Adipocyte (in vitro differentiated cells): Measurements from ENCODE around the gene DPEP2NB.

Experiments
- DNase-seq: peaks from one replicate; pipeline ENCODE4 v3.0.0-alpha.2; 2015; ENCODE audit warnings: low read depth
- H3K27me3 ChIP-seq: replicated peaks from 2 replicates; pipeline ENCODE4 v1.7.0; 2013; ENCODE audit warnings: mild to moderate bottlenecking, low read length, moderate library complexity; ENCODE audit not compliant: control insufficient read depth, insufficient read depth
- H3K36me3 ChIP-seq: 2 replicates; pipeline ENCODE4 v1.7.0; 2013; ENCODE audit warnings: low read length, mild to moderate bottlenecking, moderate library complexity; ENCODE audit not compliant: control insufficient read depth, insufficient read depth, severe bottlenecking
- H3K4me1 ChIP-seq: 2 replicates; pipeline ENCODE4 v1.7.0; 2013; ENCODE audit warnings: mild to moderate bottlenecking, low read length, moderate library complexity; ENCODE audit not compliant: control insufficient read depth, insufficient read depth
- H3K4me3 ChIP-seq: 2 replicates; pipeline ENCODE4 v1.7.0; 2013; ENCODE audit warnings: mild to moderate bottlenecking, low read length, moderate library complexity
- H3K9ac ChIP-seq: 2 replicates; pipeline ENCODE4 v1.7.0; 2013; ENCODE audit warnings: mild to moderate bottlenecking, low read length, moderate library complexity
- H3K9me3 ChIP-seq: 2 replicates; pipeline ENCODE4 v1.7.0; 2013; ENCODE audit warnings: mild to moderate bottlenecking, low read length, moderate library complexity; ENCODE audit not compliant: control insufficient read depth

The DPEP2NB gene

DNA sequence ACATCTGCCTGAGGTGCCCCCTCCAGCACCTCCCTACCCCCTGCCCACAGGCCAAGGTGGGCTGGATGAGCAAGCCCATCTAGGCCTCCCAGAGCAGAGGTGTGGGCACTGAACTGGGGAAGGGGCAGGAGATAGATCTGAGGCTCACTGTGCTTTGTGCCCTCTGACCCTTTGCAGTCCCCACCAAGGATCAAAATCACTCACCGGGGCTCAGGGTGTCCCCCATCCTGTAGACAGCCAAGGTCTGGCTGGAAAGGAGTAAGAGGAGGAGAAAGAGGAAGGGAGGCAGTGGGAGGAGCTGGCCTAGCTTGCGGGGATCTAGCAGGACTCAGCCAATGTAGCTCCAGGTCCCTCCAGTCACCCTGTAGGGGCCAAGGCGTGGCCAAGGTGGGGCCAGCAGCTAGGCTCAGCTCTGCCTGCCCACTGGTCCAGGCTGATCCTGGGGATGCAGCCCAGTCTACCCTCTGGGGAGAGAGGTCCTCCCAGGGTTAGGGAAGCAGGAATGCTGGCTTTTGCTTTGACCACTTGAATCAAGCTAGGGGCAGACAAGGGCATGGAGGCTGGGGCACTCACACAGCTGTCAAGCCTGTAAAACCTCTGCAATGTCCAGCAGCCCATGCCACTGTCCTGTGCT, 49.0 kb downstream of the DPEP2NB start:
- Histone ChIP-seq H3K9me3 (no peaks in the 10 kb centered on the region), H3K4me1 (peaks cover 59% of the 10 kb centered on the region), H3K4me3 (peak overlapping the region; percentile 92), H3K27me3 (no peaks in the 10 kb centered on the region), H3K9ac (peak overlapping the region; percentile 97), H3K36me3 (peaks cover 13% of the 10 kb centered on the region)
- peak; percentile 59 for DNase-seq

DNA sequence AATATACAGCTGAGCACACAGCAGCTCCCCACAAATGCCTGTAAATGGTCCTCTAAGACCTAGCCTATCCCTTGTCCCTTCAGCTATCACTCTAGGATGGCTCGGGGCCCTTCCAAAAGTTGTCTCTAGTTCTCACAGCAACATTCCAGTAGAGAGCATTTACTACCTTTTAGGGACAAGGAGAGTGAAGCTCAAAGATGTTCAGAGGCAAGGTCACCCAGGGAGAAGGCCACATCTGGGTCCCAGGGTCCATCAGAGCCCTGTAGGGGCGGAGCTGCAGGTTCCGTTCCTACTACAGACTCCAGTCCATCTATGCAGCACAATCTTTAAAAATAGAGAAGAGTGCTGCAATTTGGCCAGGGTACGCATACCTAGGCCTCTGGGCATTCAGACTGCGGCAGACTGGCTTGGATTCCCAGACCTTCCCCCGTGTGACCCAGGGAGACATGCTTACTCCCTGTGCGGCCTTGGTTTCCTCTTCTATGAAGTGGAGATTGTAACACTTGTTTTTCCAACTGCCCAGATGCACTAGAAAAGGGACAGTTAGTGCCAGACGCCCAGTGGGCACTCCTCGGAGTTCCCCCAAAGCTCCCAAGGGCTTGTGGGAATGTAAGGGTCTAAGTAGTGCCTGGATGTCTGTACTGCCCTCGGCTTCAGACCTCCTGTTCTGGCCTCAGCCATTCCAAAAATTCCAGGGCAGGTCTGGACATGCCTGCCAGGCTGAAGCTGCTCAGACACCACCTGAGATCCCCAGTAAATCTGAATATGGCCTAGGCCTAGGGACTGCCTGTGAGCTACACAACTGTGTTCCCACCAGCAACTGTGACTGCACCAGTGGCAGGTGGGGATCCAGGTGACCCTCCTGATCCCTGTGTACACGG, 49.8 kb downstream of the DPEP2NB start:
- peak overlapping the region; percentile 92 for H3K4me3 ChIP-seq
- H3K9me3 ChIP-seq, result no peaks in the 10 kb centered on the region
- H3K4me1 ChIP-seq, result peaks cover 59% of the 10 kb centered on the region
- peak overlapping the region; percentile 97 for H3K9ac ChIP-seq
- H3K36me3 ChIP-seq, result peaks cover 21% of the 10 kb centered on the region
- DNase-seq, result peak; percentile 21
- no peaks in the 10 kb centered on the region for H3K27me3 ChIP-seq

DNA sequence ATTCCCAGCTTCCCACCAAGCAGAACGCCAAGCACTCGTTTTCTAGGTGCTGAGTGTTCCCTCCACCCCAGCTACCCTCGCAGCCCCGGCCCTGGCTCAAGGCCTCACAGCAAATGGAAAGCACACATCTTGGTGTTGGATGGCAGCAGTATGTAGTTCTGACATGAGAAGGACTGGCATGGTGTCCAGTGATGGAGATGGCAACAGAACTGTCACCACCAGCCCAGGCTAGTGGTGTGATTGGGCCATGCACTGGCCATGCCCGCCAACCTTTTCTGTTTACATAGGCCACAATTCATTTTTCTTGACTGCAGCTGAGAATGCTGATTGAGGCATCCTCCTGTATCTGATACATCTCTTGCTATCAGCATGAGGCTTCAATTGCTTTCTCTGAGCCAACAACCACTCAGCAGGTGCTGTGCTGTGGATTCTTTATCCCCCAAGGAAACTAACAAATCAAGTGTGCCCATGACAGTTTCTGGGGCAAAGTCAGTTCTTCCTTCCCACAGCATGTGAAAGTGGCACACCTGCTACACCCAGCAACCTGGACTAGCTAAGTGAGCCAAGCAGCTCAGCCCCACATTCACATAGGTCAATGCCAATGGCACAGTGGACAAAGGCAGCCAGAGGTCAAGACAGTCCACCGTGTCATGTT, 51.1 kb downstream of the DPEP2NB start:
- H3K9me3 ChIP-seq, result no peaks in the 10 kb centered on the region
- no peak overlapping the region for H3K4me3 ChIP-seq
- no peak overlapping the region for H3K9ac ChIP-seq
- no peak for DNase-seq
- H3K36me3 ChIP-seq, result peaks cover 32% of the 10 kb centered on the region
- H3K27me3 ChIP-seq, result no peaks in the 10 kb centered on the region
- H3K4me1 ChIP-seq, result peaks cover 69% of the 10 kb centered on the region

DNA sequence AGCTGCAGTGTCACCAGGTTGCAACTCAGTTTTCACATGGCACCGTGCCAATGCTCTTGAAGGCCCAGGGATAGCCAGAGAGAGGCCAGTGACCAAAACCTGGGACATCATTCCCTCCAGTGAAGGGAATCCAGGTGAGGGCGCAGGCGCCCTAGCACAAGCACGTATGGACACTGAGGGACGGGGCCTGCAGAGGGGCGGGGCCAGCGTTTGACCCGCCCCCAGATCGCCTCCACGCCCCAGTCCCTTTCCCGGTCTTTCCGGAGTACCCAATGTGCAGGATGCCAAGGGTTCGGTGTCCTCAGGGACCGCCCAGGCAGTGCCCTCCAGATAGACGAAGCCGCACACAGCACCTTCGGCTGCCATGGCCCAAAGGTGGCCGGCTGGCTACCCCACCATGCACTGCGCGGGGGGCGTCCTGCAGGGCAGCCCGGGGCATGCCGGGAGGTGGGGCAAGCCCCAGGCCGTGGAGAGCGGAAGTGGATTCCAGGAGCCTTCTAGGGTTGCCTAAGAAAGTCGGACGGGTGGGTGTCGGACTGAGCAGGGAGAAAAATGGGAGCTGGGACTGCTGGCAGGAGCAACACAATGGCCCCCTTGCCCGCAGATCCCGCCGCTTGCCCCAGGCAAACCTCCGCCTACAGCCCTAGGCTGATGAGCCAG, 51.9 kb downstream of the DPEP2NB start:
- peak; percentile 33 for DNase-seq
- no peak overlapping the region for H3K4me3 ChIP-seq
- peaks cover 73% of the 10 kb centered on the region for H3K4me1 ChIP-seq
- no peaks in the 10 kb centered on the region for H3K9me3 ChIP-seq
- H3K36me3 ChIP-seq, result peaks cover 38% of the 10 kb centered on the region
- no peak overlapping the region for H3K9ac ChIP-seq
- no peaks in the 10 kb centered on the region for H3K27me3 ChIP-seq
